B cell (primary cell): ENCODE results near the gene ZDHHC20. TPM values are rescaled to one million over a fixed set of nuclear protein-coding genes. Genes with fewer than 3 reads are reported as not detected.
A peak's percentile ranks its signal among the peaks of the same experiment; 100 is the strongest.

ENCODE experiments used
- ATAC-seq: fragments of 200-7000 bp; cut with Tn5 transposase; one replicate; pipeline ENCODE4 v1.10.0; 2021; ENCODE audit warnings: low read depth, mild to moderate bottlenecking, moderate number of reproducible peaks, moderate library complexity
- CTCF ChIA-PET: fragments of 350-600 bp; sonication (Branson Sonifier 250); formaldehyde crosslinking; loops from one replicate; lab custom pipeline; 2021; ENCODE audit warnings: antibody characterized with exemption, inconsistent platforms; lab: Charles Lee
- POLR2A ChIA-PET: fragments of 350-600 bp; sonication (Branson Sonifier 250); formaldehyde crosslinking; loops from one replicate; lab custom pipeline; 2021; ENCODE audit warnings: antibody characterized with exemption; lab: Charles Lee
- DNase-seq: peaks from one replicate; pipeline ENCODE4 v3.0.0; 2013
- H2AFZ ChIP-seq: 2 replicates; pipeline ENCODE4 v1.6.1; 2012; ENCODE audit warnings: mild to moderate bottlenecking, low read depth, low read length; ENCODE audit not compliant: insufficient read depth, poor library complexity, severe bottlenecking
- H3K27ac ChIP-seq, 2 donors: 1 replicate in 1 of 2; 2 replicates in 1 of 2; pipeline ENCODE4 v1.5.1; 2012 to 2013; ENCODE audit warnings: low read length in 2 of 2, mild to moderate bottlenecking in 2 of 2, moderate library complexity in 1 of 2
- H3K27me3 ChIP-seq, 4 experiments: fragments of 200-600 bp in 1 of 4; sonication (generic) in 1 of 4; replicated peaks in 1 of 4; 1 replicate in 2 of 4; 2 replicates in 2 of 4; pipeline versions ENCODE4 v1.6.1 to v1.7.0; 2013 to 2016; ENCODE audit warnings: low read length in 3 of 4, mild to moderate bottlenecking in 2 of 4, mixed read lengths in 1 of 4, moderate library complexity in 1 of 4; ENCODE audit not compliant: insufficient read depth in 4 of 4, control insufficient read depth in 3 of 4; ENCODE audit errors: control extremely low read depth in 1 of 4
- H3K36me3 ChIP-seq, 2 experiments: replicated peaks in 1 of 2; 1 replicate in 1 of 2; 2 replicates in 1 of 2; pipeline versions ENCODE4 v1.6.1 to v1.7.1; 2013; ENCODE audit warnings: low read length in 1 of 2; ENCODE audit not compliant: insufficient read depth in 2 of 2, control insufficient read depth in 1 of 2; ENCODE audit errors: control extremely low read depth in 1 of 2, extremely low read depth in 1 of 2
- H3K4me1 ChIP-seq, 2 donors: fragments of 200-600 bp in 1 of 2; sonication (generic) in 1 of 2; 1 replicate in 1 of 2; 2 replicates in 1 of 2; pipeline versions ENCODE4 v1.5.1 to v1.6.1; 2013 to 2017; ENCODE audit warnings: low read length in 2 of 2; ENCODE audit not compliant: control insufficient read depth in 2 of 2, insufficient read depth in 2 of 2
- H3K4me2 ChIP-seq: replicated peaks from 2 replicates; pipeline ENCODE3; 2012; ENCODE audit warnings: mild to moderate bottlenecking, low read depth, low read length; ENCODE audit not compliant: poor library complexity, severe bottlenecking
- H3K4me3 ChIP-seq, 5 experiments: fragments of 200-600 bp in 1 of 5; sonication (generic) in 1 of 5; 1 replicate in 3 of 5; 2 replicates in 2 of 5; pipeline versions ENCODE4 v1.5.1 to v1.7.0; 2011 to 2016; ENCODE audit warnings: low read length in 4 of 5, mild to moderate bottlenecking in 4 of 5, low read depth in 2 of 5, control low read depth in 1 of 5, moderate library complexity in 1 of 5; ENCODE audit not compliant: insufficient read depth in 1 of 5; ENCODE audit errors: control extremely low read depth in 1 of 5, extremely low read depth in 1 of 5
- H3K79me2 ChIP-seq: fragments of 200-600 bp; sonication (generic); one replicate; pipeline ENCODE4 v1.6.0; 2016; ENCODE audit warnings: low read length; ENCODE audit not compliant: control insufficient read depth, insufficient read depth
- H3K9ac ChIP-seq: fragments of 200-600 bp; sonication (generic); 2 replicates; pipeline ENCODE4 v1.6.1; 2017; ENCODE audit warnings: mild to moderate bottlenecking, low read length, moderate library complexity
- H3K9me3 ChIP-seq, 3 donors: one replicate each; pipeline versions ENCODE4 v1.6.1 to v1.7.1; 2013; ENCODE audit warnings: low read length in 2 of 3; ENCODE audit not compliant: control insufficient read depth in 2 of 3, insufficient read depth in 1 of 3; ENCODE audit errors: control extremely low read depth in 1 of 3
- H4K20me1 ChIP-seq: 2 replicates; pipeline ENCODE4 v1.6.0; 2012; ENCODE audit warnings: mild to moderate bottlenecking, low read length; ENCODE audit not compliant: insufficient read depth, control insufficient read depth, poor library complexity, severe bottlenecking
- H3K27ac Mint-ChIP-seq: one replicate; pipeline ENCODE4 v1.8.0; 2021; ENCODE audit warnings: mixed read lengths
- H3K27me3 Mint-ChIP-seq: one replicate; pipeline ENCODE4 v1.8.0; 2021; ENCODE audit warnings: mixed read lengths
- H3K4me1 Mint-ChIP-seq: one replicate; pipeline ENCODE4 v1.8.0; 2021; ENCODE audit warnings: mixed read lengths
- H3K4me3 Mint-ChIP-seq: one replicate; pipeline ENCODE4 v1.8.0; 2021; ENCODE audit warnings: mixed read lengths
- H3K9me3 Mint-ChIP-seq: one replicate; pipeline ENCODE4 v1.8.0; 2022; ENCODE audit warnings: mixed read lengths; ENCODE audit not compliant: insufficient read depth
- EZH2 ChIP-seq: IDR thresholded peaks from 2 replicates; pipeline ENCODE4 v1.6.1; 2012; ENCODE audit warnings: borderline replicate concordance, low read depth, mild to moderate bottlenecking, moderate library complexity, low read length; ENCODE audit not compliant: insufficient read depth, poor library complexity, severe bottlenecking
- WGBS: methylation state at CpG from one replicate; pipeline ENCODE4 v1.1.5; 2013; ENCODE audit warnings: missing lambda C conversion rate; ENCODE audit not compliant: insufficient coverage; 5-methylcytosine and 5-hydroxymethylcytosine counted together
- intact Hi-C: fragments of 100-400 bp; cut with micrococcal nuclease; formaldehyde crosslinking; loops from one replicate; pipeline ENCODE4 v1.10.0; 2022
- polyA plus RNA-seq: library from polyadenylated mRNA; depleted of rRNA; stranded (reverse); fragments of >200 nt; gene quantifications from 2 replicates; pipeline ENCODE4 v1.2.3, GENCODE V29; 2012
- total RNA-seq, 2 donors: library from RNA; stranded (reverse); fragments of 120-200 nt in 1 of 2; gene quantifications; 1 replicate in 1 of 2; 2 replicates in 1 of 2; pipeline versions ENCODE4 v1.2.3 to v1.2.4, GENCODE V29; 2013 to 2022
- TF ChIP-seq, protein P1 (sequence below): fragments of 200-600 bp; IDR thresholded peaks from one replicate; pipeline ENCODE4 v1.8.0; 2022; ENCODE audit warnings: antibody characterized with exemption, mild to moderate bottlenecking

The ZDHHC20 gene
- total and polyA plus RNA-seq, 2 donors (not counting 1 experiment from before 2014, with no cell fraction given) = 10.3 to 61.5 TPM

DNA sequence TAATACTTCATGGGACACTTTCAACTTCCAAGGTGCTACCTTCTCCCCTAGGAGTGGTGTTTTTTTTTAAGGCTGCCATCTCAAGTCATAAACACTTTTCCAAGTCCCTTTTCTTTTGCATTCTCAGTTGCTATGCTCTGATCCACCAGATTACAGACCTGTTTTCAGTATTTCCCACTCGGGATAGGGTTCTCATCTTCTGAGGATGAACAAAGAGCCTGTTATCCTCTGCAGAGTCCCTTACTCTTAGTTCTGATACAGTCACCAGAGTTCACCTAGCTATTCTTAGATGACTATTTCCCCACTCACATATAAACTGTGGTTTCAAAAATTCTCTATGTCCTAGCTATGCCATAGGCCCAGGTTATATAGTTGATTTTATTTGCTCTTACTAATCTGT lies 15.9 kb downstream of the ZDHHC20 start:
- Mint-ChIP-seq H3K9me3 (no peaks in the 10 kb centered on the region), H3K4me1 (peaks cover 45% of the 10 kb centered on the region), H3K4me3 (no peak overlapping the region), H3K27me3 (no peaks in the 10 kb centered on the region), H3K27ac (peak overlapping the region; percentile 7)
- CTCF ChIA-PET = no interaction called here
- ATAC-seq (no peak), DNase-seq (no peak)
- POLR2A ChIA-PET = no interaction called here
- WGBS = no CpG with 5 or more reads among the region's 1 CpG
- H3K27ac ChIP-seq = peak overlapping the region in 1 of 2 donors; percentile 34
- H3K79me2 ChIP-seq = peaks cover 80% of the 10 kb centered on the region
- H3K4me2 ChIP-seq = no peak overlapping the region
- intact Hi-C loops = no loop called here
- H3K4me1 ChIP-seq = peaks cover 2 to 7% of the 10 kb centered on the region in 2 donors
- peaks cover 0 to 2% (median 1%) of the 10 kb centered on the region in 3 donors for H3K9me3 ChIP-seq
- no peak overlapping the region for H3K9ac ChIP-seq
- no peaks in the 10 kb centered on the region for H3K27me3 ChIP-seq
- no peak for TF ChIP-seq EZH2
- TF ChIP-seq, protein P1, sequence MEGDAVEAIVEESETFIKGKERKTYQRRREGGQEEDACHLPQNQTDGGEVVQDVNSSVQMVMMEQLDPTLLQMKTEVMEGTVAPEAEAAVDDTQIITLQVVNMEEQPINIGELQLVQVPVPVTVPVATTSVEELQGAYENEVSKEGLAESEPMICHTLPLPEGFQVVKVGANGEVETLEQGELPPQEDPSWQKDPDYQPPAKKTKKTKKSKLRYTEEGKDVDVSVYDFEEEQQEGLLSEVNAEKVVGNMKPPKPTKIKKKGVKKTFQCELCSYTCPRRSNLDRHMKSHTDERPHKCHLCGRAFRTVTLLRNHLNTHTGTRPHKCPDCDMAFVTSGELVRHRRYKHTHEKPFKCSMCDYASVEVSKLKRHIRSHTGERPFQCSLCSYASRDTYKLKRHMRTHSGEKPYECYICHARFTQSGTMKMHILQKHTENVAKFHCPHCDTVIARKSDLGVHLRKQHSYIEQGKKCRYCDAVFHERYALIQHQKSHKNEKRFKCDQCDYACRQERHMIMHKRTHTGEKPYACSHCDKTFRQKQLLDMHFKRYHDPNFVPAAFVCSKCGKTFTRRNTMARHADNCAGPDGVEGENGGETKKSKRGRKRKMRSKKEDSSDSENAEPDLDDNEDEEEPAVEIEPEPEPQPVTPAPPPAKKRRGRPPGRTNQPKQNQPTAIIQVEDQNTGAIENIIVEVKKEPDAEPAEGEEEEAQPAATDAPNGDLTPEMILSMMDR = no peak
- H2AFZ ChIP-seq = no peak overlapping the region
- H3K4me3 ChIP-seq = no peak overlapping the region
- peaks cover 0 to 1% of the 10 kb centered on the region in 2 experiments for H3K36me3 ChIP-seq
- peaks cover 31% of the 10 kb centered on the region for H4K20me1 ChIP-seq

DNA sequence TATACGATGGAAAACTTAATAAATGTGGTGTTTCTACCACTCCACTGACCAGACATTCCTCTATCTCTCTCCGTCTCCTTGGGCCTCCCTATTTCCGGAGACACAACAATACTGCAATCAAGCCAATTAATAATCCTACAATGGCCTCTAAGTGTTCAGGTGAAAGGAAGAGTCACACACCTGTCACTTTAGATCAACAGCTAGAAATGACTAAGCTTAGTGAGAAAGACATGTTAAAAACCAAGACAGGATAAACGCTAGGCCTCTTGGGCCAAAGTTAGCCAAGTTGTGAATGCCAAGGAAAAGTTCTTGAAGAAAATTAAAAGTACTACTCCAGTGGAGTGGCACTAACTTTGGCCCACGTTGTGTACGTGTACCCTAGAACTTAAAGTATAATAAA lies 22.5 kb downstream of the ZDHHC20 start:
- peaks cover 88% of the 10 kb centered on the region for H3K79me2 ChIP-seq
- H3K27me3 ChIP-seq = no peaks in the 10 kb centered on the region
- H2AFZ ChIP-seq = no peak overlapping the region
- no peak overlapping the region for H3K4me3 ChIP-seq
- peaks cover 4 to 6% (median 5%) of the 10 kb centered on the region in 3 donors for H3K9me3 ChIP-seq
- H3K4me2 ChIP-seq = peak overlapping the region; percentile 51
- TF ChIP-seq, protein P1 = no peak
- TF ChIP-seq EZH2 = no peak
- WGBS = no CpG with 5 or more reads among the region's 6 CpGs
- H3K27ac ChIP-seq = peak overlapping the region; percentile 50 to 60
- Mint-ChIP-seq H3K9me3 (no peaks in the 10 kb centered on the region), H3K4me3 (peak overlapping the region; percentile 66), H3K4me1 (peaks cover 46% of the 10 kb centered on the region), H3K27me3 (no peaks in the 10 kb centered on the region), H3K27ac (peak overlapping the region; percentile 92)
- no peak overlapping the region for H3K9ac ChIP-seq
- DNase-seq (no peak), ATAC-seq (no peak)
- intact Hi-C loops = loop anchor here (1.0 kb wide), 1 partner anchor 22 kb away; no protein-coding TSS in a partner anchor
- ChIA-PET POLR2A (no interaction called here), CTCF (interaction anchor here (0.6 to 1.5 kb wide), 4 partner anchors 18 to 725 kb away, joined by 3 to 4 read pairs (median 4); partner anchors contain the start of gene ZDHHC20)
- H3K36me3 ChIP-seq = peaks cover 1 to 3% of the 10 kb centered on the region in 2 experiments
- H3K4me1 ChIP-seq = peaks cover 24 to 27% of the 10 kb centered on the region in 2 donors
- H4K20me1 ChIP-seq = peaks cover 6% of the 10 kb centered on the region
